Stimulated activated CD4-positive, alpha-beta T cell treated with anti-CD3 and anti-CD28 coated beads, TNF-alpha, amount 100 ng/mL, for 48 hours (primary cell): ENCODE data around the gene DCDC1.
"Not testable (repeated sequence)": the region's sequence is repeated elsewhere in the genome, so short reads cannot be mapped to it uniquely, and the experiment has no call there.

Experiments used
- DNase-seq, 3 donors: peaks; one replicate each; pipeline ENCODE4 v3.0.0-alpha.2; 2020; ENCODE audit warnings: low read depth in 3 of 3

DCDC1 gene

GRCh38 chr11:31326470-31327148 is 42.9 kb downstream of the DCDC1 start:
- DNase-seq: no peak

- DNase-seq: no peak
Observed at GRCh38 chr11:31325160-31325559, 44.4 kb downstream of the DCDC1 start.

DNA sequence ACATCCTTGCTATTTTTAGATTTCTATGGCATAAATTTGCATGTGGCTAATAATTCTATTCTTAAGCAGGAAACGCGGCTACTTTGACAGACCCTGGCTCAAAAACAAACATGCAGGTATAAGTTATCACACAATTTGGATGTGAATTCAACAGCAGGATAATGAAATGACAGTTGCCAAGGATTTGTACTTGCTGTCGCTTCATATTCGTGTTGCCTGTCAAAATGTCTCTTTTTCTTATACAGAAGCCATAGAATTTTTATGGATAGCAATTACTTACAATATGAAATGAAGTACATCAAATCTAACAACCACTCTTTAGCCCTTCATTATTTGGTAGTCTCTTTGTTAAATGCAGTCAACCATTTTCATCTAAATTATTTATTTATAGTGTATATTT is 46.4 kb downstream of the DCDC1 start:
- no peak for DNase-seq

- DNase-seq: not testable (repeated sequence)
Observed at GRCh38 chr11:31321494-31321893, 48.0 kb downstream of the DCDC1 start.

- no peak for DNase-seq
Observed at GRCh38 chr11:31303644-31304180, 65.8 kb downstream of the DCDC1 start.

- DNase-seq: no peak
Observed at GRCh38 chr11:31301549-31302510, 67.7 kb downstream of the DCDC1 start.

- DNase-seq: no peak
Observed at GRCh38 chr11:31295308-31295707, 74.2 kb downstream of the DCDC1 start.

GRCh38 chr11:31273527-31273926 is 96.0 kb downstream of the DCDC1 start:
- DNase-seq: not testable (repeated sequence)

GRCh38 chr11:31267720-31268119 is 101.8 kb downstream of the DCDC1 start:
- no peak for DNase-seq

DNA sequence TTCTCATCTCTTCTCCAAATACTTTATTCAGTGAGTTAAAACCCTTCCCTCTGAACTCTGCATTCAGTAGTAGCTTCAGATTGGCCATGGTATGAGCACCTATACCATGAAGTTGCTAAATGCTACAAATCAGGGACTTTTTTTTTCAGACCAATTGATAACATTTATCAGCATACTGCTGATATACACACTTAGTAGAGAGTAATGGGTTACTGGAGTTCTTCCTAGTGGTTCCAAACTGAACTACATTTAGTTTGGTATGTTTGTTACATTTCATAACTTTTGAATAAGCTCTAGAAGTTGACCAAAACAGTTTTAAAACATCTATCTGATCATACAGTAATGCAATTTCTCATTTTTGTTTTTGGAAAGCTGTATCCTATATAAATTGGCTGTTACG is 104.7 kb downstream of the DCDC1 start:
- no peak for DNase-seq

GRCh38 chr11:31262761-31263160 is 106.8 kb downstream of the DCDC1 start:
- DNase-seq: no peak

- DNase-seq: no peak
Observed at GRCh38 chr11:31259797-31260196, 109.7 kb downstream of the DCDC1 start.

GRCh38 chr11:31254415-31254814 is 115.1 kb downstream of the DCDC1 start:
- DNase-seq: no peak

DNA sequence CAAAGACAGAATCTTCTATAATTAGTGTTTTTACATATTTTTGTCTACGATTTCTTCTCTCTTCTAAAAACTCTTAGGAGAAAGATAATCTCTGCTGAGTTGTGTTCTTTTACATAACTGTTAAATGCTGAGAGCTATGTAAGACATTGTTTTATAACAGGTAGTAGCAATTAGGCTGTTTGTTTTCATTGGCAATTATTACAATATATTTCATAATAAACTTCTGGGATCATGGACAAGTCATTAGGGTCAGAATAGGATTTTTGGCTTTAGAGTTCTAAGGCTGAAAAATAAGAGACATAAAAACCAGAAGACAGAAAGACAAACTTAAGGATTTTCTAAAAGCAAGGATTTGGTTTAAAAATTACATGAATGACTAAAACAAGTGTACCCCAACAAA is 120.8 kb downstream of the DCDC1 start:
- no peak for DNase-seq

DNA sequence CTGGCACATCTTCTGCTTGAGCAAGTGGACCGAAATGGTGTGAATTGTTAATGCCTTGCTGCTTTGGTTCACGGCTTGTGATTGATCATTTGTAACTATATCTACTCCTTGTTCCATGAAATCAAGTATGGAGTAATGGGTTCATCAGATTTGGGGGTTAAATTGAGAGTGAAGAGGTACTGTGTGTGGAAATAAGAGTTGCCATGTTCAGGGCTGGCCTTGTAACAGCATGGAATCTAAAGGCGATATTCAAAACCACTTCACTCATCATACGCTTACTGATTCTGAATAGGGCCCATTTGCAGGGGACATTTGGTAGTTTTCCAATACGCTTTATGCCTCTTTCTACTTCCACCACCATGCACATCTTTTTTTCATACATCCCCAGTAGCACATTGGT is 122.2 kb downstream of the DCDC1 start:
- DNase-seq: no peak

DNA sequence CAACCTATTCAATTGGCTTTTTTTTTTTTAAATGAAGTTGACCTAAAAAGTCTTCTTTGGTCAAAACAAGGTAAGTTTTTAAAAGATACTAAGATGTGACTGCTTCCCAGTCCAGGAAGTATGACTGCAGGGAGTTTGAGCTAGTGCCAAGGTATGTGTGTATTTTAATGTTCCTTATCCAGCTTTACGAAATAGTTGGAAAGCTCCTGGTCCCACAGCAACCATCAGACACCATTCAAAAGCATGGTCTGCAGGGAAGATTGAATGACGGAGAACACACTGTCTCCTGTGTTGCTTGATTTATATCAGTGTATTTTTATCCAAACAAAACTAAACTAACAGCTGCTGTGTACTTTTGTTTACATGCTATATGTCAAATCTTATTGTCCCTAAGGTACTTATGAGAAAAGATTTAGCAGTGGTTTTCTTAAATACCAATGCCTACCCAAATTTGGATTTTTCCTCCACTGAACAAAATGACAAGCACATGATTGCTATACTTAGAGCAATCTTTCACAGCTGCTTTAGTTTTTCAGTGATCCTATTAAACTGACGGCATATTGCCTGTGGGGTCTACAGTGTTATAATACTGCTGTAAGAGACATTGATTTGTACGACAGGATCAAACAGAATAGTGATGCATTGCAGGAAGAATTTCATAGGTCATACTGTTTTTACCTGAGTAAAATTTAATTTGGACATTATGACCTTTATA is 122.9 kb downstream of the DCDC1 start:
- DNase-seq: no peak

GRCh38 chr11:31243706-31244105 is 125.8 kb downstream of the DCDC1 start:
- DNase-seq: no peak

DNA sequence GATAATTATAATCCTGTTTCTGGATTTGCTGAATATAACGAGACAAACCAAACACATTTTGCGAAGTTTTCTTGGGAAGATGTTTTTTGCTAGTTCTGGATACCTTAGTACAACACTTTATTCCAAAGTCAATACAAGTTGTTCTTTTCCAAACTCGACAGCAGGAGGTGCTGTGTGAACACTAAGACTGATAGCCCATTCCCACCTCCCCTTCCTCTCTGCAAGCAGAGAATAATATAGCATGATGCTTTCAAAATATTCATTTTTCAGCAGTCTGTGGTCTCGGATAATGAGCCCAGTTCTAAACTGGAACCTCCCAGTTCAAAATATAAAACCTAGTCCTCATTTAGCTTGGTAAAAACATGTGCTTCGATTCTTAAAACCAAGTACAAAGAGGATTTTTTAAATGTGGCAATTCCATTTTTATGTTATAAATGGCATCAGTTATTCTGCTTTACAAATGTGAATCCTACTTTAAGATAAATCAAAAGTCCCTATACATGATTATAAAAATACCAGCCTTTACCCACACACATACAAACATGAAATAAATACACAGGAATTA is 129.1 kb downstream of the DCDC1 start:
- DNase-seq: no peak

GRCh38 chr11:31237819-31238760 is 131.4 kb downstream of the DCDC1 start:
- DNase-seq: no peak

GRCh38 chr11:31236143-31236542 is 133.4 kb downstream of the DCDC1 start:
- no peak for DNase-seq

GRCh38 chr11:31233425-31233824 is 136.1 kb downstream of the DCDC1 start:
- no peak for DNase-seq
